ENCODE measurements around the gene BBX. TPM values are rescaled to one million over a fixed set of nuclear protein-coding genes. Genes with fewer than 3 reads are reported as not detected.

The BBX gene
- total RNA-seq, 1 experiment from 2014 or later = 66.8 TPM

- Histone ChIP-seq H4K20me1 (ENCODE audit: low read length) (no peaks in the 10 kb centered on the region), H3K4me3 (ENCODE audit: low read length) (no peak overlapping the region), H3F3A (ENCODE audit: low read length, unreplicated experiment) (no peaks in the 10 kb centered on the region), H3K4me1 (ENCODE audit: insufficient read depth, low read length) (no peaks in the 10 kb centered on the region), H3K36me3 (ENCODE audit: low read depth, low read length) (no peaks in the 10 kb centered on the region), H3K9me2 (replicated peaks; ENCODE audit: low read length) (no peaks in the 10 kb centered on the region), H3K4me2 (ENCODE audit: low read length) (no peak overlapping the region), H2AFZ (ENCODE audit: low read length) (no peak overlapping the region), H3K79me2 (ENCODE audit: low read length) (no peaks in the 10 kb centered on the region), H3K9me3 (ENCODE audit: low read length) (no peaks in the 10 kb centered on the region), H3K9ac (ENCODE audit: low read length) (no peak overlapping the region), H3K27ac (ENCODE audit: low read length) (no peak overlapping the region), H3K27me3 (ENCODE audit: low read length) (no peaks in the 10 kb centered on the region)
- ChIA-PET POLR2A (ENCODE audit: unreplicated experiment) (interaction anchor here (0.6 kb wide), 1 partner anchor 84 kb away, joined by 3 read pairs; no protein-coding TSS in a partner anchor), CTCF (interaction anchor here (0.6 kb wide), 1 partner anchor 23 kb away, joined by 3 read pairs; no protein-coding TSS in a partner anchor)
- intact Hi-C loops (cut with micrococcal nuclease) = loop anchor here (5.0 kb wide), 1 partner anchor 277 kb away; no protein-coding TSS in a partner anchor
- DNase-seq = no peak
- no peak for TF ChIP-seq EZH2 (IDR thresholded peaks at IDR 0.05; ENCODE audit: low read length, unreplicated experiment)
- TF ChIP-seq EZH2phosphoT487 (IDR thresholded peaks at IDR 0.05; ENCODE audit: borderline replicate concordance, low read length) = no peak
- TF ChIP-seq CTCF (conservative IDR thresholded peaks at IDR 0.05; ENCODE audit: low read depth, low read length) = no peak
- ATAC-seq = peak; percentile 26; the same call in 1 of the 2 replicates
- no TSS peak for BruUV-seq (replicated peaks)
These were observed 222.6 kb downstream of the BBX start for GRCh38 chr3:107745354-107745753.

GRCh38 chr3:107752202-107752990 lies 229.6 kb downstream of the BBX start:
- Histone ChIP-seq H3K4me2 (ENCODE audit: low read length) (no peak overlapping the region), H3K9me3 (ENCODE audit: low read length) (no peaks in the 10 kb centered on the region), H4K20me1 (ENCODE audit: low read length) (no peaks in the 10 kb centered on the region), H3K4me3 (ENCODE audit: low read length) (no peak overlapping the region), H3F3A (ENCODE audit: low read length, unreplicated experiment) (no peaks in the 10 kb centered on the region), H3K9me2 (replicated peaks; ENCODE audit: low read length) (no peaks in the 10 kb centered on the region), H3K4me1 (ENCODE audit: insufficient read depth, low read length) (peaks cover 13% of the 10 kb centered on the region), H3K79me2 (ENCODE audit: low read length) (no peaks in the 10 kb centered on the region), H3K27me3 (ENCODE audit: low read length) (no peaks in the 10 kb centered on the region), H3K27ac (ENCODE audit: low read length) (no peak overlapping the region), H2AFZ (ENCODE audit: low read length) (no peak overlapping the region), H3K9ac (ENCODE audit: low read length) (no peak overlapping the region), H3K36me3 (ENCODE audit: low read depth, low read length) (no peaks in the 10 kb centered on the region)
- ChIA-PET CTCF (interaction anchor here (0.5 to 1.2 kb wide), 7 partner anchors 62 to 725 kb away, joined by 3 to 16 read pairs (median 4); no protein-coding TSS in a partner anchor), POLR2A (ENCODE audit: unreplicated experiment) (interaction anchor here (0.6 kb wide), 1 partner anchor 132 kb away, joined by 3 read pairs; no protein-coding TSS in a partner anchor)
- peak; percentile 60 for DNase-seq
- TF ChIP-seq CTCF (conservative IDR thresholded peaks at IDR 0.05; ENCODE audit: low read depth, low read length) (peak; percentile 82), EZH2phosphoT487 (IDR thresholded peaks at IDR 0.05; ENCODE audit: borderline replicate concordance, low read length) (no peak), EZH2 (IDR thresholded peaks at IDR 0.05; ENCODE audit: low read length, unreplicated experiment) (no peak)
- ATAC-seq = peak; percentile 82
- intact Hi-C loops (cut with micrococcal nuclease) = loop anchor here (2.0 kb wide), 1 partner anchor 58 kb away; no protein-coding TSS in a partner anchor
- BruUV-seq (replicated peaks) = no TSS peak
